Neural cell (in vitro differentiated cells): ENCODE data around the gene CRAMP1. TPM values are rescaled to one million over a fixed set of nuclear protein-coding genes. Genes with fewer than 3 reads are reported as not detected.
A peak's percentile ranks its signal among the peaks of the same experiment; 100 is the strongest.
"Not testable (repeated sequence)": the region's sequence is repeated elsewhere in the genome, so short reads cannot be mapped to it uniquely, and the experiment has no call there.

ENCODE experiments used
- H2AFZ ChIP-seq: fragments of 200-600, 300-800 bp; sonication (generic), shearing (Covaris generic); 2 replicates; pipeline ENCODE4 v1.6.0; 2014; ENCODE audit warnings: low read depth, mild to moderate bottlenecking, antibody characterized with exemption, low read length, moderate library complexity
- H3F3A ChIP-seq: fragments of 200-600 bp; shearing (Covaris generic); 2 replicates; pipeline ENCODE4 v1.6.1; 2016; ENCODE audit warnings: mild to moderate bottlenecking, moderate library complexity, mixed read lengths, antibody characterized with exemption, low read length; ENCODE audit not compliant: insufficient read depth, poor library complexity, severe bottlenecking
- H3K27ac ChIP-seq: fragments of 200-600, 300-800 bp; sonication (generic), shearing (Covaris generic); 2 replicates; pipeline ENCODE4 v1.5.1; 2014; ENCODE audit warnings: mild to moderate bottlenecking, low read length, moderate library complexity
- H3K27me3 ChIP-seq: fragments of 300-800, 200-600 bp; sonication (generic), shearing (Covaris generic); 2 replicates; pipeline ENCODE4 v1.6.0; 2014; ENCODE audit warnings: mild to moderate bottlenecking, low read depth, low read length, moderate library complexity; ENCODE audit not compliant: insufficient read depth
- H3K36me3 ChIP-seq: fragments of 300-800, 200-600 bp; sonication (generic), shearing (Covaris generic); 2 replicates; pipeline ENCODE4 v1.5.1; 2014; ENCODE audit warnings: mild to moderate bottlenecking, antibody characterized with exemption, low read length, moderate library complexity; ENCODE audit not compliant: insufficient read depth
- H3K4me2 ChIP-seq: fragments of 300-800, 200-600 bp; sonication (generic), shearing (Covaris generic); 2 replicates; pipeline ENCODE4 v1.6.0; 2014; ENCODE audit warnings: mild to moderate bottlenecking, low read length
- H3K4me3 ChIP-seq: fragments of 300-800, 200-600 bp; sonication (generic), shearing (Covaris generic); 2 replicates; pipeline ENCODE4 v1.5.1; 2014; ENCODE audit warnings: mild to moderate bottlenecking, low read length, moderate library complexity
- H3K79me2 ChIP-seq: fragments of 200-600 bp; shearing (Covaris generic); replicated peaks from 2 replicates; pipeline ENCODE4 v1.6.0; 2014; ENCODE audit warnings: mild to moderate bottlenecking, low read length, moderate library complexity; ENCODE audit not compliant: insufficient read depth
- H3K9ac ChIP-seq: fragments of 300-800, 200-600 bp; sonication (generic), shearing (Covaris generic); 2 replicates; pipeline ENCODE4 v1.6.1; 2016; ENCODE audit warnings: mild to moderate bottlenecking, low read length, mixed read lengths
- H3K9me2 ChIP-seq: fragments of 200-600 bp; shearing (Covaris generic); 2 replicates; pipeline ENCODE4 v1.6.1; 2016; ENCODE audit warnings: mild to moderate bottlenecking, low read length, mixed read lengths; ENCODE audit not compliant: insufficient read depth
- H3K9me3 ChIP-seq: fragments of 200-600, 300-800 bp; sonication (generic), shearing (Covaris generic); 2 replicates; pipeline ENCODE4 v1.6.1; 2016; ENCODE audit warnings: mild to moderate bottlenecking, mixed run types, low read length, moderate library complexity, mixed read lengths
- H4K20me1 ChIP-seq: fragments of 200-600 bp; shearing (Covaris generic); 2 replicates; pipeline ENCODE4 v1.6.1; 2016; ENCODE audit warnings: mild to moderate bottlenecking, mixed run types; ENCODE audit not compliant: insufficient read depth
- CTCF ChIP-seq: fragments of 450-650 bp; IDR thresholded peaks from 2 replicates; pipeline ENCODE4 v1.5.1; 2014; ENCODE audit warnings: antibody characterized with exemption, mild to moderate bottlenecking, moderate library complexity; ENCODE audit not compliant: poor library complexity, severe bottlenecking
- EP300 ChIP-seq: fragments of 450-650 bp; conservative IDR thresholded peaks from 2 replicates; pipeline ENCODE4 v1.6.1; 2014; ENCODE audit warnings: antibody characterized with exemption, mild to moderate bottlenecking, moderate library complexity; ENCODE audit not compliant: poor library complexity, severe bottlenecking
- EZH2 ChIP-seq: fragments of 200-600, 300-800 bp; shearing (Covaris generic), sonication (generic); IDR thresholded peaks from 2 replicates; pipeline ENCODE4 v1.6.1; 2014; ENCODE audit warnings: antibody characterized with exemption, low read length, borderline replicate concordance, mild to moderate bottlenecking; ENCODE audit not compliant: insufficient read depth, poor library complexity, severe bottlenecking
- MXI1 ChIP-seq: fragments of 450-650 bp; conservative IDR thresholded peaks from 2 replicates; pipeline ENCODE4 v1.6.1; 2014; ENCODE audit warnings: antibody characterized with exemption, mild to moderate bottlenecking; ENCODE audit not compliant: poor library complexity, severe bottlenecking
- POLR2AphosphoS5 ChIP-seq: IDR thresholded peaks from 2 replicates; pipeline ENCODE4 v1.6.1; 2012
- RAD21 ChIP-seq: fragments of 450-650 bp; conservative IDR thresholded peaks from 2 replicates; pipeline ENCODE4 v1.6.1; 2014; ENCODE audit warnings: antibody characterized with exemption, mild to moderate bottlenecking, moderate library complexity
- REST ChIP-seq: IDR thresholded peaks from 2 replicates; pipeline ENCODE4 v1.6.1; 2012; ENCODE audit warnings: borderline replicate concordance
- SMC3 ChIP-seq: fragments of 450-650 bp; conservative IDR thresholded peaks from 2 replicates; pipeline ENCODE4 v1.6.1; 2014; ENCODE audit warnings: antibody characterized with exemption, mild to moderate bottlenecking, moderate library complexity; ENCODE audit not compliant: poor library complexity
- TAF1 ChIP-seq: IDR thresholded peaks from 2 replicates; pipeline ENCODE4 v1.6.1; 2012; ENCODE audit warnings: low read depth
- polyA plus RNA-seq: library from polyadenylated mRNA; depleted of rRNA; stranded (reverse); fragments of >200 nt; gene quantifications from 2 replicates; pipeline ENCODE4 v1.2.3, GENCODE V29; 2014

CRAMP1 gene
- polyA plus RNA-seq, 1 donor from 2014 or later = 11.1 TPM

- H3K4me2 ChIP-seq = no peak overlapping the region
- H3K9ac ChIP-seq = no peak overlapping the region
- H2AFZ ChIP-seq = no peak overlapping the region
- H3K9me3 ChIP-seq = no peaks in the 10 kb centered on the region
- H3K79me2 ChIP-seq = peaks cover 3% of the 10 kb centered on the region
- H3K9me2 ChIP-seq = no peaks in the 10 kb centered on the region
- no peaks in the 10 kb centered on the region for H3K27me3 ChIP-seq
- H3F3A ChIP-seq = no peaks in the 10 kb centered on the region
- no peak overlapping the region for H3K4me3 ChIP-seq
- H3K27ac ChIP-seq = no peak overlapping the region
- TF ChIP-seq CTCF (no peak), RAD21 (no peak), EZH2 (no peak), SMC3 (no peak), EP300 (no peak), MXI1 (no peak), POLR2AphosphoS5 (no peak), TAF1 (no peak), REST (no peak)
- H3K36me3 ChIP-seq = no peaks in the 10 kb centered on the region
- H4K20me1 ChIP-seq = no peaks in the 10 kb centered on the region
Measured at GRCh38 chr16:1701216-1701878, 89.2 kb downstream of the CRAMP1 start.

GRCh38 chr16:1705324-1705687 lies 93.1 kb downstream of the CRAMP1 start:
- H3K4me3 ChIP-seq = peak overlapping the region; percentile 99
- not testable (repeated sequence) for H3K9me2 ChIP-seq, H3F3A ChIP-seq, H4K20me1 ChIP-seq, H3K9me3 ChIP-seq, H3K36me3 ChIP-seq, H3K27me3 ChIP-seq
- peak overlapping the region; percentile 44 for H3K4me2 ChIP-seq
- peaks cover 41% of the 10 kb centered on the region for H3K79me2 ChIP-seq
- H3K27ac ChIP-seq = peak overlapping the region; percentile 96
- H2AFZ ChIP-seq = peak overlapping the region; percentile 73
- H3K9ac ChIP-seq = peak overlapping the region; percentile 97
